Effector CD4-positive, alpha-beta T cell (primary cell): ENCODE data around the gene OSBPL2.

Experiments
- DNase-seq: peaks from one replicate; pipeline ENCODE4 v3.0.0-alpha.2; 2020
- total RNA-seq: gene quantifications from one replicate; lab custom pipeline; 2026; lab: John Stamatoyannopoulos, UW

Gene OSBPL2
- total RNA-seq = 73.4 reads per million, percentile 76 among the genes with 10 or more reads in this experiment

- peak; percentile 100 for DNase-seq
Measured at GRCh38 chr20:62237801-62238568, at the start of gene OSBPL2. TSS of gene OSBPL2 (plus strand) at chr20:62238521. CDS start at chr20:62256185, 17,664 bp downstream.

- DNase-seq = no peak
Measured at GRCh38 chr20:62190639-62191411, 47.5 kb upstream of the OSBPL2 start.

GRCh38 chr20:62191781-62192559 lies 46.4 kb upstream of the OSBPL2 start:
- no peak for DNase-seq

GRCh38 chr20:62192635-62193034 lies 45.7 kb upstream of the OSBPL2 start:
- no peak for DNase-seq

- no peak for DNase-seq
Measured at GRCh38 chr20:62193079-62194025, 45.0 kb upstream of the OSBPL2 start.

- no peak for DNase-seq
Measured at GRCh38 chr20:62195075-62195405, 43.3 kb upstream of the OSBPL2 start.

GRCh38 chr20:62195736-62196135 lies 42.6 kb upstream of the OSBPL2 start:
- no peak for DNase-seq

GRCh38 chr20:62196286-62196685 lies 42.0 kb upstream of the OSBPL2 start:
- no peak for DNase-seq

GRCh38 chr20:62197311-62197710 lies 41.0 kb upstream of the OSBPL2 start:
- DNase-seq = no peak

GRCh38 chr20:62197801-62198200 lies 40.5 kb upstream of the OSBPL2 start:
- no peak for DNase-seq

GRCh38 chr20:62198496-62198895 lies 39.8 kb upstream of the OSBPL2 start:
- no peak for DNase-seq

- DNase-seq = no peak
Measured at GRCh38 chr20:62198931-62199330, 39.4 kb upstream of the OSBPL2 start.

GRCh38 chr20:62200491-62201172 lies 37.7 kb upstream of the OSBPL2 start:
- DNase-seq = no peak

- DNase-seq = no peak
Measured at GRCh38 chr20:62201173-62202082, 36.9 kb upstream of the OSBPL2 start.

GRCh38 chr20:62202083-62202395 lies 36.3 kb upstream of the OSBPL2 start:
- no peak for DNase-seq

- DNase-seq = no peak
Measured at GRCh38 chr20:62202676-62203377, 35.5 kb upstream of the OSBPL2 start.

- DNase-seq = no peak
Measured at GRCh38 chr20:62203378-62204030, 34.8 kb upstream of the OSBPL2 start.

- DNase-seq = no peak
Measured at GRCh38 chr20:62205618-62206387, 32.5 kb upstream of the OSBPL2 start.

GRCh38 chr20:62206388-62206775 lies 31.9 kb upstream of the OSBPL2 start:
- DNase-seq = no peak
